Pancreas (tissue), 10 donors: ENCODE results near the gene RTEL1. TPM values are rescaled to one million over a fixed set of nuclear protein-coding genes. Genes with fewer than 3 reads are reported as not detected.
"Not testable (repeated sequence)": the region's sequence is repeated elsewhere in the genome, so short reads cannot be mapped to it uniquely, and the experiment has no call there.

Experiments
- ATAC-seq, 4 donors: fragments of 200-7000 bp; cut with Tn5 transposase; one replicate each; pipeline versions ENCODE4 v1.8.0 to v1.9.1; 2020; ENCODE audit warnings: mild to moderate bottlenecking in 4 of 4, moderate library complexity in 4 of 4
- DNase-seq, 6 donors: peaks; one replicate each; pipeline ENCODE4 v3.0.0-alpha.2; 2020
- FAIRE-seq: peaks from 2 replicates; lab custom pipeline; 2012; peaks lifted over from hg19 to GRCh38; lab: Jason Lieb, UNC
- H3K27ac ChIP-seq, 4 donors: fragments of 200-600 bp; sonication (generic); 1 replicate in 3 of 4; 2 replicates in 1 of 4; pipeline versions ENCODE4 v1.5.0 to v1.8.0; 2020
- H3K27me3 ChIP-seq, 4 donors: fragments of 200-600 bp; one replicate each; pipeline ENCODE4 v1.8.0; 2021
- H3K36me3 ChIP-seq, 3 donors: fragments of 200-600 bp; sonication (generic) in 1 of 3; one replicate each; pipeline versions ENCODE4 v1.5.0 to v1.8.0; 2020 to 2021
- H3K4me1 ChIP-seq, 3 donors: fragments of 200-600 bp; one replicate each; pipeline ENCODE4 v1.8.0; 2021
- H3K4me3 ChIP-seq, 4 donors: fragments of 200-600 bp; sonication (generic) in 2 of 4; one replicate each; pipeline versions ENCODE4 v1.5.0 to v1.8.0; 2020 to 2021
- H3K9me3 ChIP-seq, 4 donors: fragments of 200-600 bp; one replicate each; pipeline ENCODE4 v1.8.0; 2021
- WGBS, 2 donors: extraction: QIAGEN DNeasy Blood & Tissue Kit; methylation state at CpG; one replicate each; pipeline ENCODE4 v1.1.7; 2013; 5-methylcytosine and 5-hydroxymethylcytosine counted together
- intact Hi-C, 3 donors: fragments of 100-400 bp; cut with DNase I; formaldehyde crosslinking; loops; one replicate each; pipeline versions ENCODE4 v1.11.1 to v1.14.2; 2022
- polyA plus RNA-seq, 2 donors: library from polyadenylated mRNA; stranded (reverse); fragments of 200-250 nt; gene quantifications; one replicate each; pipeline ENCODE4 v1.2.3, GENCODE V29; 2013
- total RNA-seq, 6 donors: library from RNA; stranded (reverse); fragmentation: NEBNext Ultra II Directional in 4 of 6; extraction: Animal tissue kit (Norgen Biotek cat#: 25700) in 4 of 6; gene quantifications; one replicate each; pipeline versions ENCODE4 v1.2.1 to v1.2.4, GENCODE V29; 2021 to 2023
- TF ChIP-seq, protein P1 (sequence below), 4 donors: fragments of 200-600 bp; sonication (generic) in 3 of 4; IDR thresholded peaks; one replicate each; pipeline versions ENCODE4 v1.5.0 to v1.8.0; 2021; ENCODE audit warnings: antibody characterized with exemption in 4 of 4
- donor health status: healthy with polysubstance abuse.
- donor health status: DM: no; HTN: no; CAD: no; lungs with moderate emphysema.
- donor health status: DM: no; HTN: no; CAD: no.
- donor health status: control.
- donor health status: control.
- donor health status: Bipolar disorder and iron deficiency.
- donor health status: DM: yes; HTN: yes; CAD: no.
- donor health status: DM: no; HTN: no; CAD: no.
- donor health status: DM: no; HTN: no; CAD: no.
- donor health status: DM: yes; HTN: yes; CAD: no.

The RTEL1 gene
- total and polyA plus RNA-seq, 8 donors: 10.5 to 36.6 (median 15.0) TPM

DNA sequence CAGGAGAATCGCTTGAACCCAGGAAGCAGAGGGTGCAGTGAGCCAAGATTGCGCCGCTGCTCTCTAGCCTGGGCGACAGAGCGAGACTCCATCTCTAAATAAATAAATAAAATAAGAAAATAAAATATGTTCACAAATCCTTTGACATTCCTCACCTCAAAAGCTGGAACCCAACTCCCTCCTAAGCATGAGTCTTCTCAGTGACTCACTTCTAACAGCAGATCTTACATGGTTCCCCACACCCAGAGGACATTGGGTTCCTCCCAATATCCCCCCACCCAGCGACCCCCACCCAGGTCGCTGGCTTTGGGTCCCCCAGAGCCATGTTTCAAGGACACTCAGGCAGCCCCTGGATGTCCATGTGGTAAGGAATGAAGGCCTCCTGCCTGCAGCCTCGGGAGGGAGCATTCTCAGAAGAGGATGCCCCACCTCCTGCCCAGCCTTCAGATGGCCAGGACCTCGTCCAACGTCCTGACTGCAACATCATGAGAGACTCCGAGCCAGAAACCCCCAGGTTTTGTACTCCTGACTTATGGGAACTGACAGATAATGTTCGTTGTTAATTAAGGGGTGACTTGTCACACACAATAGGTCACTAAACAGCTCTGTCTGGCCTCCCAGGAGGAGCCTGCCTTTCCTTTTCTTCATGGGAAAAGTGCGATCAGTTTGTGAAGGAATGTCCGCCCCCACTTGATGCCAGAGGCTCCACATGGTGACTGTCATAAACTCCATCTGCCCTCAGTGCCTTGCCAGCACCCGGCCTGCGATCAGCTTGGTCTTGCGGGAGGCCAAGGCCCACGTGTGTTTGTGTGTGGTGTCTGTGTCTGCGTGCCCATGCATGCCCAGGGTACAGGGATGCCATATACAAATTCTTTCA is 21.1 kb upstream of the RTEL1 start:
- FAIRE-seq: no peak
- Histone ChIP-seq H3K4me3 (no peak overlapping the region), H3K4me1 (no peaks in the 10 kb centered on the region), H3K27ac (no peak overlapping the region), H3K9me3 (no peaks in the 10 kb centered on the region), H3K36me3 (no peaks in the 10 kb centered on the region), H3K27me3 (no peaks in the 10 kb centered on the region)
- no peak for DNase-seq
- no peak for ATAC-seq
- intact Hi-C loops: no loop called here
- WGBS, 2 donors: 66 to 71% methylated on average over 19 of the region's 19 CpGs
- TF ChIP-seq, protein P1, sequence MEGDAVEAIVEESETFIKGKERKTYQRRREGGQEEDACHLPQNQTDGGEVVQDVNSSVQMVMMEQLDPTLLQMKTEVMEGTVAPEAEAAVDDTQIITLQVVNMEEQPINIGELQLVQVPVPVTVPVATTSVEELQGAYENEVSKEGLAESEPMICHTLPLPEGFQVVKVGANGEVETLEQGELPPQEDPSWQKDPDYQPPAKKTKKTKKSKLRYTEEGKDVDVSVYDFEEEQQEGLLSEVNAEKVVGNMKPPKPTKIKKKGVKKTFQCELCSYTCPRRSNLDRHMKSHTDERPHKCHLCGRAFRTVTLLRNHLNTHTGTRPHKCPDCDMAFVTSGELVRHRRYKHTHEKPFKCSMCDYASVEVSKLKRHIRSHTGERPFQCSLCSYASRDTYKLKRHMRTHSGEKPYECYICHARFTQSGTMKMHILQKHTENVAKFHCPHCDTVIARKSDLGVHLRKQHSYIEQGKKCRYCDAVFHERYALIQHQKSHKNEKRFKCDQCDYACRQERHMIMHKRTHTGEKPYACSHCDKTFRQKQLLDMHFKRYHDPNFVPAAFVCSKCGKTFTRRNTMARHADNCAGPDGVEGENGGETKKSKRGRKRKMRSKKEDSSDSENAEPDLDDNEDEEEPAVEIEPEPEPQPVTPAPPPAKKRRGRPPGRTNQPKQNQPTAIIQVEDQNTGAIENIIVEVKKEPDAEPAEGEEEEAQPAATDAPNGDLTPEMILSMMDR (IDR thresholded peaks at IDR 0.05): no peak

DNA sequence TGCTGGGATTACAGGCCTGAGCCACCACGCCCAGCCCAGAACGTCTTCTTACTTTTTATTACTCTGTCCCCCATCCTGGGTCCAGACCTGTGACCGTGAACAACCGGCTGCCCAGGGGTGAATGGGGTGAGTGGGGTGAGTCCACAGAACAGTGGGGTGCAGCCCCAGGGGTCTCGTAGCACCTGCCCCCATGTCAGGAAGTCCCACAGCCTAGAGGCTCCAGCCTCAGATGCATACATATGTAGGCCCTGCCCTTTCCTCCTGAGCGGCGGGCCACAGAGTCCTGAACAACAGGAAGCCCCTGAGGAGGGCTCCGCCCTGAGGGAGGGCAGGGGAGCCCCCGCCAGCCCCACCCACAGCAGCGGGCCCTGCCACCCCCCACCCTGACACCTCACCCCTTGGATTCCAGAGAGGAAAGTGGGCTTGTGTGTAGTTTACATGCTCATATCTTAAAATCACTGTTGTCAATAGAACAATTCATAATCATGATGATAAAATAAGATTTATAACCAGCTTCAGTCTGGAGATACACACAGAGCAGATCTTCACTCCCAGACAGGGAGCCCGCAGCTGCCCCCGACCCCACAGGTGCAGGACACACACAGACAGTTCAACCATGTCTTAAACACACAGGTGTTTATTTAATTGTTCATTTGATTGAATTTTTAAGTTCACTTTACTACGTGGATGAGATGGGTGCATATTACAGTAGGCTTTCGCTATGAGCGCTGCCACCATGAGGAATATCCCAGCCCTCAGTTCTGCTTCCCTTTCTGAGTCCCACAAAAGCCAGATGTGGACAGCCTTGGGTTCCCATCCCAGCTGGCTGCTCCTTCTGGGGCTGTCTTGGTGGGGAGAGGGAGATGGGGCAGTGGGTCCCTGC is 18.8 kb upstream of the RTEL1 start:
- no peaks in the 10 kb centered on the region for H3K9me3 ChIP-seq
- intact Hi-C loops: no loop called here
- H3K27me3 ChIP-seq: no peaks in the 10 kb centered on the region
- no peaks in the 10 kb centered on the region for H3K36me3 ChIP-seq
- no peak overlapping the region for H3K4me3 ChIP-seq
- TF ChIP-seq, protein P1 (IDR thresholded peaks at IDR 0.05): no peak
- H3K4me1 ChIP-seq: no peaks in the 10 kb centered on the region
- no peak for ATAC-seq
- DNase-seq: no peak
- WGBS, 2 donors: 70 to 73% methylated on average over 15 of the region's 15 CpGs
- FAIRE-seq: no peak
- no peak overlapping the region for H3K27ac ChIP-seq

DNA sequence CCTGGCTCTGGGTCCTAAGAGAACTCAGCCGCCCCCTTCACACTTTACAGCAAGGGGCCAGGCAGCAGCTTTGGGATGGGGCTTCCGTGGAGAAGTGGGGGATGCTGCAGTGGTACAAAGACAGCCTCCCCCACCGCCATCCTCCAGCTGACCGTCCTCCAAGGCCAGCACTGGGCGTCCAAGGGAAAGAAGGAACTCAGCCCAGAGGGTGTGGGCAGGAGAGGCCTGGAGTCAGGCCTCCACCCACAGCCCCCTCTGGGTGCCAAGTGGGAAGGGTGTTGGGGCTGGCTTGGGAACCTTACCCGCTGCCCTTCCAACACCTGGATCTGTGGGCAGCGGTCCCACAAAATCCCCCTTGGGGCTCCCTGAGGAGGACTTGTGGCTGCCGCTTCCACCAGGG is 18.0 kb upstream of the RTEL1 start:
- Histone ChIP-seq H3K4me1 (no peaks in the 10 kb centered on the region), H3K36me3 (no peaks in the 10 kb centered on the region), H3K4me3 (no peak overlapping the region), H3K9me3 (no peaks in the 10 kb centered on the region), H3K27me3 (no peaks in the 10 kb centered on the region), H3K27ac (no peak overlapping the region)
- DNase-seq (no peak), ATAC-seq (no peak), FAIRE-seq (no peak)
- 91 to 94% methylated on average over 8 of the region's 8 CpGs for WGBS, 2 donors
- intact Hi-C loops: no loop called here
- TF ChIP-seq, protein P1 (IDR thresholded peaks at IDR 0.05): no peak

DNA sequence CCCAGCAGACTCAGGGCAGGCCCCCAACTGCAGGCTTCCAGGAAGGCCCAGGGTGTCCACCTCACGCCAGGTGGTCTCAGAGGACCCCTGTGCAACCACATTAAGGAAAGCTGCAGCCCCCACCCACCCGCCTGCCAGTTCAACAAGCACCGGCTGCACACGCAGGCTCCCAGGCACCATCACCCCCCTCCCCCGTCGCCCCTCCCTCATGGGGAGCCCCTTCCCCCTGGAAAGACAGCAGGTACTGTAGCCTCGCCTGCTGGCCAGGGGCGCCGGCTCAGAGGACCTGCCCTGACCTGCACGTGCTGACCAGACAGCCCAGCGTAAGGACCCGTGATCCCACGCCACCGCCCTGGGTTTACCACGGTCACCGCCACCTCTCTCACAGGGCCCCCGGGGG is 17.4 kb upstream of the RTEL1 start:
- peak in 3 of 6 donors; percentile 31 to 62 (median 35) for DNase-seq
- WGBS, 2 donors: 61 to 69% methylated on average over 7 to 17 of the region's 17 CpGs
- not testable (repeated sequence) for FAIRE-seq

DNA sequence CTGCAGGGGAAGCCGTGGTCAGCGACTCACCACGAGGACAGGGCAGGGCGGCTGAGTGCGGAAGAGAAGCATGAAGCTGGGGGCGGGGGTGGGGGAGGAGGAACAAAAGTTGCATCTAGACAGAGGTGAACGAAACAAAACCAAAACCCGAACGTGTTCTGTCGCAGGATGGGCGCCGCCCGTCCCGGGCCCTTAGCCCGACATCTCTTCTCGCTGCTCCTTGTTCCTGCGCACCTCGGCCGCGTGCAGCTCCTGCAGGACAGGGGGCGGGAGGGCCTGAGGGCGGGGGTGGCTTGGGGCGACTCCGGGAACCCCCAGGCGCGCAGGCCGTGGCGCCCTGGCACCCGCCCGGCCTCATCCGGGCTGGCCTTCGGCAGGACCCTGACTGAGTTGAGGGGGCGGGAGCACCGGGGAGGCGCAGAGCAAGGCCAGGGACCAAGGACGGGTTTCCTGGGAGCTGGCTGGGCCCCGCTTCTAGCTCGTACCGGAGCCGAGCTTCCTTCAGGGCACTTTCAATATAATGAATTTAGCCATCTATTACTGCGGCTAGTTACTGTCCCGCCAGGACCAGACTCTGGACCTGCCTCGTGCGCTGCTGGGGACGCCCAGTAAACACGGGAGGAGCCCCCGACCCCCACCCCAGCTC is 16.8 kb upstream of the RTEL1 start:
- TF ChIP-seq, protein P1 (IDR thresholded peaks at IDR 0.05): no peak
- H3K27me3 ChIP-seq: no peaks in the 10 kb centered on the region
- ATAC-seq (peak; percentile 39 to 49 (median 41)), FAIRE-seq (no peak), DNase-seq (peak in 1 of 6 donors; percentile 72)
- peak overlapping the region in 3 of 4 donors; percentile 56 to 80 (median 76) for H3K27ac ChIP-seq
- no peaks in the 10 kb centered on the region for H3K36me3 ChIP-seq
- intact Hi-C loops: no loop called here
- no peaks in the 10 kb centered on the region for H3K4me1 ChIP-seq
- peak overlapping the region; percentile 5 to 68 (median 44) for H3K4me3 ChIP-seq
- H3K9me3 ChIP-seq: no peaks in the 10 kb centered on the region
- 0 to 8% methylated on average over 23 to 42 of the region's 47 CpGs for WGBS, 2 donors

More for the DNA sequence above, 17.4 kb upstream of the RTEL1 start:
- ATAC-seq, H3K9me3 ChIP-seq, H3K36me3 ChIP-seq, intact Hi-C loops, H3K27ac ChIP-seq, H3K4me3 ChIP-seq, H3K4me1 ChIP-seq, H3K27me3 ChIP-seq: not testable (repeated sequence)
